Nephron progenitor cell (in vitro differentiated cells): ENCODE results near the gene MBLAC1.

Experiments
- DNase-seq: peaks from one replicate; pipeline ENCODE4 v3.0.0; 2021
- H3K27ac Mint-ChIP-seq: 2 replicates; pipeline ENCODE4 v1.8.0; 2021; ENCODE audit warnings: mild to moderate bottlenecking, moderate library complexity, mixed read lengths
- H3K27me3 Mint-ChIP-seq: 2 replicates; pipeline ENCODE4 v1.8.0; 2021; ENCODE audit warnings: mild to moderate bottlenecking, low read depth, mixed read lengths; ENCODE audit not compliant: poor library complexity
- H3K36me3 Mint-ChIP-seq: 2 replicates; pipeline ENCODE4 v1.8.0; 2021; ENCODE audit warnings: low read depth, mixed read lengths
- H3K4me1 Mint-ChIP-seq: 2 replicates; pipeline ENCODE4 v1.8.0; 2021; ENCODE audit warnings: mixed read lengths
- H3K4me3 Mint-ChIP-seq: 2 replicates; pipeline ENCODE4 v1.8.0; 2021; ENCODE audit warnings: mild to moderate bottlenecking, moderate library complexity, mixed read lengths
- H3K9me3 Mint-ChIP-seq: 2 replicates; pipeline ENCODE4 v1.8.0; 2021; ENCODE audit warnings: mild to moderate bottlenecking, moderate library complexity, mixed read lengths
- TF ChIP-seq, protein P1 (sequence below): fragments of 200-600 bp; sonication (generic); IDR thresholded peaks from 2 replicates; pipeline ENCODE4 v1.5.0; 2021; ENCODE audit warnings: antibody characterized with exemption

MBLAC1 gene, protein sequence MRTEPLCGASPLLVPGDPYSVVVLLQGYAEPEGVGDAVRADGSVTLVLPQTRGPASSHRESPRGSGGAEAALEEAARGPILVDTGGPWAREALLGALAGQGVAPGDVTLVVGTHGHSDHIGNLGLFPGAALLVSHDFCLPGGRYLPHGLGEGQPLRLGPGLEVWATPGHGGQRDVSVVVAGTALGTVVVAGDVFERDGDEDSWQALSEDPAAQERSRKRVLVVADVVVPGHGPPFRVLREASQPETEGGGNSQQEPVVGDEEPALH

DNA sequence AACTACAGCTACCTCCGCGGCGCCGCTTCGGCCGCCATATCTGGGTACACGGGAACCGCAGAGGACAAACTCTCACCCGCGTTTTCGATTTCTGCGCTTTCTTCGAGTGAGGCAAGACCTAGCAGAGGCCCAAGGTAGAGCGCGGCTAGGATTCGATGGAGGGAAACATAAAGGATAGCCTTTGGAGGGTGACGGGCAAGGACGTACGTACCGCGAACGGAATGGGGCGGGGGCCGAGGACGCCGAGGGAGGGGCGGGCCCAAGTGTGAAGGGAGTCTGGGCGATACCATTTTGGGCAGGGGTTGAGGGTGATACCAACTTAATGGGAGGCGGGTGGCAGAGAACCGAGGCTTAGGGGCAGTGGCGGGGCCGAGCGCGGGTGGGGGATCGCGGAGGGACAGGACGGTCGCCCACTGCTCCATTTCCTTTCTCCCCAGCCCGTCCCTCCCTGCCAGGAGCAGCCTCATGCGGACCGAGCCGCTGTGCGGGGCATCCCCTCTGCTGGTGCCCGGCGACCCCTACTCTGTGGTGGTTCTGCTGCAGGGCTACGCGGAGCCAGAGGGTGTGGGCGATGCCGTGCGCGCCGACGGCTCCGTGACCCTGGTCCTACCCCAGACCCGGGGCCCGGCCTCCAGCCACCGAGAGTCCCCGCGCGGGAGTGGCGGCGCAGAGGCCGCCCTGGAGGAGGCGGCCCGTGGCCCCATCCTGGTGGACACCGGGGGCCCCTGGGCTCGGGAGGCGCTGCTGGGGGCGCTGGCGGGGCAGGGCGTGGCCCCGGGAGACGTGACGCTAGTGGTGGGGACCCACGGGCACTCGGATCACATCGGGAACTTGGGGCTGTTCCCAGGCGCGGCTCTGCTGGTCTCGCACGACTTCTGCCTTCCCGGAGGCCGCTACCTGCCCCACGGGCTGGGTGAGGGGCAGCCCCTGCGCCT, at the start of gene MBLAC1:
TSS of gene MBLAC1 (plus strand) at position 37 of the 935 bp plus-strand sequence. CDS start at position 466, 429 bp downstream.
- TF ChIP-seq, protein P1, sequence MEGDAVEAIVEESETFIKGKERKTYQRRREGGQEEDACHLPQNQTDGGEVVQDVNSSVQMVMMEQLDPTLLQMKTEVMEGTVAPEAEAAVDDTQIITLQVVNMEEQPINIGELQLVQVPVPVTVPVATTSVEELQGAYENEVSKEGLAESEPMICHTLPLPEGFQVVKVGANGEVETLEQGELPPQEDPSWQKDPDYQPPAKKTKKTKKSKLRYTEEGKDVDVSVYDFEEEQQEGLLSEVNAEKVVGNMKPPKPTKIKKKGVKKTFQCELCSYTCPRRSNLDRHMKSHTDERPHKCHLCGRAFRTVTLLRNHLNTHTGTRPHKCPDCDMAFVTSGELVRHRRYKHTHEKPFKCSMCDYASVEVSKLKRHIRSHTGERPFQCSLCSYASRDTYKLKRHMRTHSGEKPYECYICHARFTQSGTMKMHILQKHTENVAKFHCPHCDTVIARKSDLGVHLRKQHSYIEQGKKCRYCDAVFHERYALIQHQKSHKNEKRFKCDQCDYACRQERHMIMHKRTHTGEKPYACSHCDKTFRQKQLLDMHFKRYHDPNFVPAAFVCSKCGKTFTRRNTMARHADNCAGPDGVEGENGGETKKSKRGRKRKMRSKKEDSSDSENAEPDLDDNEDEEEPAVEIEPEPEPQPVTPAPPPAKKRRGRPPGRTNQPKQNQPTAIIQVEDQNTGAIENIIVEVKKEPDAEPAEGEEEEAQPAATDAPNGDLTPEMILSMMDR: no peak
- H3K9me3 Mint-ChIP-seq: no peaks in the 10 kb centered on the region
- peak within 1 kb of the TSS; percentile 99 for H3K27ac Mint-ChIP-seq
- peak; percentile 91 for DNase-seq
- peak within 1 kb of the TSS; percentile 95 for H3K4me3 Mint-ChIP-seq
- H3K36me3 Mint-ChIP-seq: peaks cover 17% of the 10 kb centered on the region
- H3K27me3 Mint-ChIP-seq: peaks cover 17% of the 10 kb centered on the region
- peaks cover 33% of the 10 kb centered on the region for H3K4me1 Mint-ChIP-seq

DNA sequence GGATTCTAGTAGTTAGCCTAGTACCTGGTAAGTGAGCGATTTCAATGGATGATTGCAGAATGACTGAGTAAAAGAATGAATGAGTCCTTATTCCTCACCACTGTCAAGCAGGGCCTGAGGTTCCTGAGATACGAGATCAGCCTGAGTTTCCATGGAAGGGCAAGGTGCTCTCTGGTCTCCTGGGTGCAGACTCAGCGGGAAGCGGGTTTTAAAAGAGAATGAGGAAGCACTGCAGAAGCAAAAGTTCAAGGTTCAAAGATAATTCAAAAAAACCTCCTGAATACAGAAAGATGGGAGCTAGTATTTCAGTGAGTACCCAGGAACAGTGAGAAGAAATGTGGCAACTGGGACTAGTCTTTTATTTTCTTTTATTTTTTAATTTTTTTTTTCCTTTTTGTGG, 49.6 kb upstream of the MBLAC1 start:
- Mint-ChIP-seq H3K4me1 (peaks cover 12% of the 10 kb centered on the region), H3K36me3 (peaks cover 95% of the 10 kb centered on the region), H3K4me3 (peak overlapping the region; percentile 47), H3K27ac (no peak overlapping the region), H3K9me3 (peaks cover 94% of the 10 kb centered on the region), H3K27me3 (peaks cover 21% of the 10 kb centered on the region)
- TF ChIP-seq, protein P1: no peak
- DNase-seq: no peak

DNA sequence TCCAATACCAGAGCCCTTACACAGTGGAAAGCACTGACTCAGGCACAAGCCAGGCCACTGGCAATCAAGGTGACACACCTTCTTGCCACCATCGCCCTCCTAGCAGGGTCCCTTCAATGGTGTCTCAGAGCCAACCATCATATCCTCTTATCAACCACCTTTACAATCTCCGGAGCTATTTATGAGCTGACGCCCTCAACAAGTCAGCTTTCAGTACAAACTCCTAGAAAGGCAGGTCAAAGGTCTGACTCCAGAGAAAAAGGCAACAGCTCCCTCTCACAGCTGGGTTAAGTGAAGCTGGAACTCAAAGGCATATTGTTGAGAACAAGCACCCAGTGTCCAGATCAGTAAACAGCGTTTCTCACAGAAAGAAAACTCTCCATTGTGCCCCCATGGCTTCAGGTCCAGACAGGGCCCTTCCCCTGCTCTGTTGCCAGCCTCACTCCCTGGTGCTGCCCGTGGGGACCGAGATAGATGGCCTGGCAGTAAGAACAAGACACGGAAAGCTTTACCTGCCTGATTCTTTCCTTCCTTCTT, 47.7 kb upstream of the MBLAC1 start:
- peak overlapping the region; percentile 70 for H3K4me3 Mint-ChIP-seq
- TF ChIP-seq, protein P1: no peak
- H3K27me3 Mint-ChIP-seq: peaks cover 32% of the 10 kb centered on the region
- peaks cover 76% of the 10 kb centered on the region for H3K36me3 Mint-ChIP-seq
- H3K9me3 Mint-ChIP-seq: peaks cover 75% of the 10 kb centered on the region
- DNase-seq: no peak
- peaks cover 19% of the 10 kb centered on the region for H3K4me1 Mint-ChIP-seq
- H3K27ac Mint-ChIP-seq: no peak overlapping the region

DNA sequence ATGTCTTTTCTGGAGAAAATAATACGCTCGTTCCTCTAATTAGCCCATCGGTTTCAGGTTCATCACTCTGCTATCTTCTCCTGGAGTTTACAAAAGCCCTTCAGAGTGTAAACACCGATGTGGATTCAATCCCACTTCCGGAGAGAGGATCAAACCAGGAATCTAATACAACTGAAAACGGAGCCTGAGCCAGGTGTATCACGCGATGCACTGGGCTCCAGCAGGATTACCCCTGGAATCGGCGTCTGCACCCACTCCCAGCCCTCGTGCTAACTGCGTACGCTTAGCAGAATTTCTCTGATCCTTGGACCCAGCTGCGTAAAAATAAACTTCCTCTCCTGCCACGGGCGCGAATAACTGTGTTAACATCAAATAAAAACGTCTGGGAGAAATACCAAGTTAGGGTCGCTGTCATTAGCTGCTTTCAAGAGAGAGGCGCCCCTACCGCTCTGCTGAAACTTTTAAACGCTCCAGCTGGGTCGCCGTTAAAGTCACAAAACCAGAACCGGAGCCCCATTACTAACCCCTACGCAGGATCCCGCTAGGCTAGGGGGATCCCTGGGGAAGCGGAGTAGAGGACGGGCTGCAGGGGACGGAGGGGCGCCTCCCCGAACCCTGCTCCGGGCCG, 45.7 kb upstream of the MBLAC1 start:
- Mint-ChIP-seq H3K27me3 (peaks cover 37% of the 10 kb centered on the region), H3K27ac (peak overlapping the region; percentile 98), H3K36me3 (peaks cover 57% of the 10 kb centered on the region), H3K4me1 (peaks cover 19% of the 10 kb centered on the region), H3K9me3 (peaks cover 56% of the 10 kb centered on the region), H3K4me3 (peak overlapping the region; percentile 99)
- TF ChIP-seq, protein P1: no peak
- DNase-seq: no peak

DNA sequence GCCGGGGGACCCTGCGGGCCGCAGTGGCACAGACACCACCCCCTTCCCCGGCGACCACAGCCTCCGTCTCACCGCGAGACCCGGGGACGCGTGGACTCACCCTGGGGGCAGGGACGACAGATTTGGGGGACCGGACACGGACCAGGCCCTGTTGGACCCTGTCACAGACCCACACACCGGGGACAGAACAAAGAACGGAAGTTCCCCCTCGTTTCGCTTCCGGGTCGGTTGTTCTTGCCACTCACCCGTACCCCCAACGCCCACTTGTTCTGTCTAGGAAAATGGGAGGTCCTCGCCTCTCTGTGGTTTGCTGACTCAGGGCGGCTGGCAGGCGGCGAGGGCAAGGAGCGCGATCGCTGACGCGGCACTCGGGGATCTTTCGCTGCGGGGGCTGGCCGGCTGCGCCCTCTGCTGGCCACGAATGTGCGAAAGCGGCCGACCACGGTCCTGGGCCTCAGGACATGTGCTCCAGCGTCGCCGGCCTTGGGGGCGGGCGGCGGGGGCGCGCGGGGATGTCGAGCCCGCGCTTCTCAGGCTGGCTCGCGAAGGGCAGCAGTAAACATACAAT, 45.1 kb upstream of the MBLAC1 start, which contains the start of gene ZNF3:
TSS of gene ZNF3 (minus strand) at position 189 of the 568 bp plus-strand sequence. CDS start 4,366 bp downstream, outside the sequence.
- H3K4me3 Mint-ChIP-seq: peak within 1 kb of the TSS; percentile 99
- peaks cover 51% of the 10 kb centered on the region for H3K36me3 Mint-ChIP-seq
- peak; percentile 98 for DNase-seq
- H3K27me3 Mint-ChIP-seq: peaks cover 32% of the 10 kb centered on the region
- H3K9me3 Mint-ChIP-seq: peaks cover 50% of the 10 kb centered on the region
- peaks cover 19% of the 10 kb centered on the region for H3K4me1 Mint-ChIP-seq
- peak within 1 kb of the TSS; percentile 99 for H3K27ac Mint-ChIP-seq
- TF ChIP-seq, protein P1: peak; percentile 88
